DMS114 treated with DMSO at 0.1 percent for 48 hours (cell line): ENCODE results near the gene ZNF248.
"Not testable (repeated sequence)": the region's sequence is repeated elsewhere in the genome, so short reads cannot be mapped to it uniquely, and the experiment has no call there.

Experiments
- DNase-seq: peaks from one replicate; lab custom pipeline; 2025; ENCODE audit not compliant: unreplicated experiment; lab: John Stamatoyannopoulos, UW

The ZNF248 gene

GRCh38 chr10:37857287-37858211 is at the start of gene ZNF248:
TSS of gene ZNF248 (minus strand) at chr10:37857610. CDS start at chr10:37856310, 1,300 bp downstream.
- DNase-seq, result peak; percentile 92

GRCh38 chr10:37906382-37906781 is 49.0 kb upstream of the ZNF248 start:
- DNase-seq, result no peak

GRCh38 chr10:37896436-37896835 is 39.0 kb upstream of the ZNF248 start:
- DNase-seq, result no peak

GRCh38 chr10:37895674-37896073 is 38.3 kb upstream of the ZNF248 start:
- DNase-seq, result no peak

GRCh38 chr10:37885850-37886249 is 28.4 kb upstream of the ZNF248 start:
- DNase-seq, result no peak

- DNase-seq, result no peak
Observed at GRCh38 chr10:37872955-37873354, 15.5 kb upstream of the ZNF248 start.

GRCh38 chr10:37872283-37872682 is 14.9 kb upstream of the ZNF248 start:
- DNase-seq, result no peak

- no peak for DNase-seq
Observed at GRCh38 chr10:37871568-37872251, 14.3 kb upstream of the ZNF248 start.

- no peak for DNase-seq
Observed at GRCh38 chr10:37871143-37871542, 13.7 kb upstream of the ZNF248 start.

GRCh38 chr10:37868796-37869195 is 11.4 kb upstream of the ZNF248 start:
- DNase-seq, result no peak

- no peak for DNase-seq
Observed at GRCh38 chr10:37865957-37866803, 8.8 kb upstream of the ZNF248 start.

GRCh38 chr10:37865264-37865663 is 7.9 kb upstream of the ZNF248 start:
- no peak for DNase-seq

GRCh38 chr10:37860494-37861190 is 3.2 kb upstream of the ZNF248 start:
- no peak for DNase-seq

GRCh38 chr10:37859270-37859669 is 1.9 kb upstream of the ZNF248 start:
- DNase-seq, result not testable (repeated sequence)

- peak; percentile 48 for DNase-seq
Observed at GRCh38 chr10:37856881-37857286, 526 bp downstream of the ZNF248 start.

GRCh38 chr10:37855636-37856035 is 1.8 kb downstream of the ZNF248 start:
- no peak for DNase-seq

- DNase-seq, result no peak
Observed at GRCh38 chr10:37854626-37855025, 2.8 kb downstream of the ZNF248 start.

- no peak for DNase-seq
Observed at GRCh38 chr10:37844644-37845043, 12.8 kb downstream of the ZNF248 start.

- no peak for DNase-seq
Observed at GRCh38 chr10:37839243-37839642, 18.2 kb downstream of the ZNF248 start.

GRCh38 chr10:37831495-37832333 is 25.7 kb downstream of the ZNF248 start:
- DNase-seq, result no peak
